Upper lobe of left lung (tissue), 6 donors: ENCODE measurements around the gene UBE3B. TPM values are rescaled to one million over a fixed set of nuclear protein-coding genes. Genes with fewer than 3 reads are reported as not detected.

Experiments used
- ATAC-seq, 2 donors: fragments of 200-7000 bp; cut with Tn5 transposase; one replicate each; pipeline ENCODE4 v1.9.1; 2022; ENCODE audit warnings: mild to moderate bottlenecking in 2 of 2, moderate library complexity in 2 of 2; ENCODE audit not compliant: low FRiP score in 2 of 2
- DNase-seq, 2 donors: peaks; one replicate each; pipeline ENCODE4 v3.0.0-alpha.2; 2019 to 2020
- H3K27ac ChIP-seq, 4 donors: fragments of 200-600 bp; sonication (generic); one replicate each; pipeline ENCODE4 v1.5.1; 2016 to 2019
- H3K27me3 ChIP-seq, 4 donors: fragments of 200-600 bp; sonication (generic); one replicate each; pipeline ENCODE4 v1.5.1; 2017 to 2019
- H3K36me3 ChIP-seq, 4 donors: fragments of 200-600 bp; sonication (generic); one replicate each; pipeline ENCODE4 v1.5.1; 2016 to 2019
- H3K4me1 ChIP-seq, 4 donors: fragments of 200-600 bp; sonication (generic); one replicate each; pipeline ENCODE4 v1.5.1; 2018 to 2019
- H3K4me3 ChIP-seq, 4 donors: fragments of 200-600 bp; sonication (generic); one replicate each; pipeline ENCODE4 v1.5.1; 2017 to 2019; ENCODE audit warnings: mild to moderate bottlenecking in 2 of 4, moderate library complexity in 1 of 4
- H3K9me3 ChIP-seq, 4 donors: fragments of 200-600 bp; sonication (generic); one replicate each; pipeline ENCODE4 v1.5.1; 2018 to 2019
- EP300 ChIP-seq, 4 donors: sonication (generic); formaldehyde crosslinking; IDR thresholded peaks; one replicate each; pipeline ENCODE4 v1.5.1; 2017; ENCODE audit warnings: antibody characterized with exemption in 4 of 4, control low read depth in 2 of 4
- POLR2A ChIP-seq, 4 donors: fragments of 450-650 bp; IDR thresholded peaks; one replicate each; pipeline ENCODE4 v1.5.1; 2016 to 2017; ENCODE audit warnings: antibody characterized with exemption in 4 of 4, mild to moderate bottlenecking in 2 of 4
- POLR2AphosphoS5 ChIP-seq, 2 donors: sonication (generic); formaldehyde crosslinking; IDR thresholded peaks; one replicate each; pipeline ENCODE4 v1.5.1; 2017; ENCODE audit warnings: antibody characterized with exemption in 2 of 2
- WGBS, 2 donors: methylation state at CpG; one replicate each; pipeline ENCODE4 v1.1.5; 2017 to 2018; 5-methylcytosine and 5-hydroxymethylcytosine counted together
- total RNA-seq, 6 donors: library from RNA; depleted of rRNA in 4 of 6; stranded (reverse); fragments of >200 nt in 4 of 6; gene quantifications; one replicate each; pipeline versions ENCODE4 v1.1.0 to v1.2.1, GENCODE V29; 2016 to 2021
- TF ChIP-seq, protein P1 (sequence below), 6 experiments: fragments of 450-650 bp in 4 of 6; fragments of 200-600 bp in 2 of 6; sonication (generic) in 2 of 6; IDR thresholded peaks; one replicate each; pipeline ENCODE4 v1.5.1; 2016 to 2019; ENCODE audit warnings: antibody characterized with exemption in 6 of 6
- donor health status: DM: no; HTN: no; CAD: no; lungs with moderate emphysema.
- donor health status: DM: no; HTN: yes; CAD: no; lungs with severe emphysema.

The UBE3B gene
- total RNA-seq, 6 donors from 2014 or later, result 27.0 to 69.1 (median 44.7) TPM

DNA sequence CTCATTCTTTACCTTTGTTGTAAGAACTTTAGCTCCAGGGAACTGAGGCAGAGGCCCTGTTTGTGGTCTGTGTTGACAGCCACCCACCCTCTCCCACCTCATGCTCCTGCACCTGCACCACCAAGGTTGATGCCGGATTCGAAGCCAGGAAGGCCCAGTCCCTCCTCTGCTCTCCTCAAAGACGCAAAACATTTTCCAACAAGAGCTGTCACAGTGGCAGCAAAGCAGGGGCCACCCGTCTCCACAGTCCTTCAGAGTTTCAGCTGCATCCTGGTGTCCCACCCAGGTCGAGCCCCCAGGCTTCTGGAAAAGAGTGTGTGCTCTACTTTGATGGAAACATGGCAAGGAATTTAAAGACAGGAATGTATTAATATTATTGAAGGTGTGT lies 58.4 kb downstream of the UBE3B start:
- Histone ChIP-seq H3K4me3 (no peak overlapping the region), H3K4me1 (no peaks in the 10 kb centered on the region), H3K9me3 (no peaks in the 10 kb centered on the region), H3K36me3 (peaks cover 8 to 55% (median 36%) of the 10 kb centered on the region in 4 donors), H3K27ac (no peak overlapping the region), H3K27me3 (no peaks in the 10 kb centered on the region)
- 86 to 89% methylated on average over 5 of the region's 5 CpGs for WGBS, 2 donors
- TF ChIP-seq, protein P1, sequence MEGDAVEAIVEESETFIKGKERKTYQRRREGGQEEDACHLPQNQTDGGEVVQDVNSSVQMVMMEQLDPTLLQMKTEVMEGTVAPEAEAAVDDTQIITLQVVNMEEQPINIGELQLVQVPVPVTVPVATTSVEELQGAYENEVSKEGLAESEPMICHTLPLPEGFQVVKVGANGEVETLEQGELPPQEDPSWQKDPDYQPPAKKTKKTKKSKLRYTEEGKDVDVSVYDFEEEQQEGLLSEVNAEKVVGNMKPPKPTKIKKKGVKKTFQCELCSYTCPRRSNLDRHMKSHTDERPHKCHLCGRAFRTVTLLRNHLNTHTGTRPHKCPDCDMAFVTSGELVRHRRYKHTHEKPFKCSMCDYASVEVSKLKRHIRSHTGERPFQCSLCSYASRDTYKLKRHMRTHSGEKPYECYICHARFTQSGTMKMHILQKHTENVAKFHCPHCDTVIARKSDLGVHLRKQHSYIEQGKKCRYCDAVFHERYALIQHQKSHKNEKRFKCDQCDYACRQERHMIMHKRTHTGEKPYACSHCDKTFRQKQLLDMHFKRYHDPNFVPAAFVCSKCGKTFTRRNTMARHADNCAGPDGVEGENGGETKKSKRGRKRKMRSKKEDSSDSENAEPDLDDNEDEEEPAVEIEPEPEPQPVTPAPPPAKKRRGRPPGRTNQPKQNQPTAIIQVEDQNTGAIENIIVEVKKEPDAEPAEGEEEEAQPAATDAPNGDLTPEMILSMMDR (IDR thresholded peaks at IDR 0.05), result no peak
- TF ChIP-seq POLR2AphosphoS5 (IDR thresholded peaks at IDR 0.05), result no peak
- TF ChIP-seq POLR2A (IDR thresholded peaks at IDR 0.05), result no peak
- TF ChIP-seq EP300 (IDR thresholded peaks at IDR 0.05), result no peak
- DNase-seq (no peak), ATAC-seq (no peak)

DNA sequence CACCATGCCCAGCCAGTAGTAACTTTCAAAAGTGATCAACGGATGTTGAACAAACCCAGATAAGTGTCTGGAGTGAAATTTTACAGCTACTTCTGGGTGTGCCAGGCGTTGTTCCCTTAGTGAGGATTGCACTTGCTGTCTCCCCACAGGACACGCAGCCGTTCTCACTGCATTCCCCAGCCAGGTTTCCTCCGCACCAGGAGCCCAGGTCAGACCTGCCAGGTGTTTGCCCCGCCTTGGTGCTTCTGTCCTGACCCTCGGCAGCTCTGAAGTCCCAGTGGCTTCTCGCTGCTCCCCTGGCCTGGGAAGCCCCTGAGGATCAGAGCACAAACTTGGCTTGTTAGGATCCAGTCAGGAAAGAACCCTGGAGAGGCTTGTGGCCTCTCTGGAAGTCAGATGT lies 59.7 kb downstream of the UBE3B start:
- WGBS, 2 donors, result 86 to 95% methylated on average over 5 to 8 of the region's 8 CpGs
- H3K4me3 ChIP-seq, result no peak overlapping the region
- H3K36me3 ChIP-seq, result peaks cover 8 to 44% (median 27%) of the 10 kb centered on the region in 4 donors
- no peak for ATAC-seq
- H3K27ac ChIP-seq, result no peak overlapping the region
- no peak for DNase-seq
- H3K9me3 ChIP-seq, result no peaks in the 10 kb centered on the region
- TF ChIP-seq POLR2AphosphoS5 (IDR thresholded peaks at IDR 0.05) (no peak), POLR2A (IDR thresholded peaks at IDR 0.05) (no peak), EP300 (IDR thresholded peaks at IDR 0.05) (no peak)
- TF ChIP-seq, protein P1 (IDR thresholded peaks at IDR 0.05), result no peak
- no peaks in the 10 kb centered on the region for H3K27me3 ChIP-seq
- H3K4me1 ChIP-seq, result no peaks in the 10 kb centered on the region

DNA sequence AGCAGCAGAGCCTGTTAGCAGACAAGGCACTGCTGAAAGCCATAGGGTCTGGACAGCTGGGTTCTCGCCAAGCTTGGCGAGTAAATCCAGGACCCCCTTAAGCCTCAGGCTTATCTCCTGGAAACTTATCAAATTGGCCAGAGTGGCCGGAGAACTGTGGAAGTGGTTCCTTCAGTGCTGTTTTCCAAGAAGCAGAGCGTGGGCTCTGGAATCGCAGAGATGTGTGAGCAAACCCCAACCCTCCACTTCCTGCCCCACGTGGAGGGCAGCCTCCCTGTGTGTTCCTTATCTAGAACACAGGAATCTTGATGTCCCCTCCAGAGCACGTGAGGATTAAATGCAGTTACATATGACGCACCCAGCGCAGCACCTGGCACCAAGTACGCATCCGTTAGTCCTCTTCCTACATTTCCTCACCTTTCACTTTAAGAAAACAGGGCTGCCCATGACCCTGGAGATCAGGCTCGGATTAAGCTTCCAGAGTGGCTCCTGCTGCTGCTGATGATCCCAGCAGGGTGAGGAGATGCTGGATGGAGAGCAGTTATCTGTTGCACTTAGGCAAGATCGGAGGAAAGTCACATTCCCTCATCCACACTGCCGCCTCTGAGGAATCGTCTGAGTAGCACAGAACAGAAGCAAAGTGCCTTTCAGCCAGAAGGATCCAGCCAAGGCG lies 60.9 kb downstream of the UBE3B start:
- Histone ChIP-seq H3K4me3 (no peak overlapping the region), H3K9me3 (no peaks in the 10 kb centered on the region), H3K27ac (no peak overlapping the region), H3K4me1 (no peaks in the 10 kb centered on the region), H3K36me3 (peaks cover 7 to 33% (median 17%) of the 10 kb centered on the region in 4 donors), H3K27me3 (no peaks in the 10 kb centered on the region)
- ATAC-seq (no peak), DNase-seq (no peak)
- whole genome bisulfite sequencing, 2 donors, result 81 to 84% methylated on average over 15 to 16 of the region's 16 CpGs
- TF ChIP-seq, protein P1 (IDR thresholded peaks at IDR 0.05), result no peak
- TF ChIP-seq EP300 (IDR thresholded peaks at IDR 0.05) (no peak), POLR2A (IDR thresholded peaks at IDR 0.05) (no peak), POLR2AphosphoS5 (IDR thresholded peaks at IDR 0.05) (no peak)

DNA sequence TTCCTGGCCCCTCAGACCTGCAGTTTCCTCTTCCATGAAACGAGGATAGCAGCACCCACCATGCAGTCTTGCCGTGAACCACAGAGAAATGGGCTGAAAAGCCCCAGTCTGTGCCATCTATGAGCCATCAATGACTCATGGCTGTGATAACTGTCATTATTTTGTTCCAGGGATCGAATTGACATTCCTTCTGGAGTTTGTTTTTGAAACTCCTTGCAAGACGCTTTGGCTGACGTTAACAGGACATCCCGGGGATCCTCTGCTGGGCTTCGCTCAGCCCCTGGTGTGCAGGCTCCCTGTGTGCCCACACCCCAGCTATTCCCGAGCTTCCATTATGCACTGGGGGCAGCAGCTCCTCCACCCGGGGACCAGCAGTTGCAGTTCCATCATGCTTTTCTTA lies 62.1 kb downstream of the UBE3B start:
- H3K27ac ChIP-seq, result no peak overlapping the region
- H3K27me3 ChIP-seq, result no peaks in the 10 kb centered on the region
- H3K36me3 ChIP-seq, result peaks cover 1 to 21% (median 8%) of the 10 kb centered on the region in 4 donors
- no peak overlapping the region for H3K4me3 ChIP-seq
- no peaks in the 10 kb centered on the region for H3K4me1 ChIP-seq
- H3K9me3 ChIP-seq, result no peaks in the 10 kb centered on the region
- WGBS, 2 donors, result 69 to 72% methylated on average over 9 of the region's 9 CpGs
- DNase-seq, result no peak
- TF ChIP-seq EP300 (IDR thresholded peaks at IDR 0.05), result no peak
- no peak for TF ChIP-seq POLR2A (IDR thresholded peaks at IDR 0.05)
- TF ChIP-seq, protein P1 (IDR thresholded peaks at IDR 0.05), result no peak
- no peak for TF ChIP-seq POLR2AphosphoS5 (IDR thresholded peaks at IDR 0.05)
- no peak for ATAC-seq
